HUES48 (cell line): ENCODE measurements around the gene ATOH1.

ENCODE experiments used
- H3K27ac ChIP-seq: one replicate; pipeline ENCODE4 v1.7.0; 2013; ENCODE audit warnings: low read depth, low read length, inconsistent platforms
- H3K27me3 ChIP-seq: 2 replicates; pipeline ENCODE4 v1.6.1; 2013; ENCODE audit warnings: mild to moderate bottlenecking, low read length; ENCODE audit not compliant: control insufficient read depth, insufficient read depth
- H3K36me3 ChIP-seq: 2 replicates; pipeline ENCODE4 v1.6.1; 2013; ENCODE audit warnings: low read length; ENCODE audit not compliant: control insufficient read depth, insufficient read depth
- H3K4me1 ChIP-seq: 2 replicates; pipeline ENCODE4 v1.6.1; 2013; ENCODE audit warnings: mild to moderate bottlenecking, low read length; ENCODE audit not compliant: control insufficient read depth, insufficient read depth
- H3K4me3 ChIP-seq: 2 replicates; pipeline ENCODE4 v1.5.1; 2013; ENCODE audit warnings: mild to moderate bottlenecking, low read depth, low read length
- H3K9ac ChIP-seq: 2 replicates; pipeline ENCODE4 v1.6.1; 2013; ENCODE audit warnings: mild to moderate bottlenecking, low read depth, low read length, moderate library complexity
- H3K9me3 ChIP-seq: 2 replicates; pipeline ENCODE4 v1.6.1; 2013; ENCODE audit warnings: low read length; ENCODE audit not compliant: control insufficient read depth, insufficient read depth

ATOH1 gene

GRCh38 chr4:93879919-93880318 lies 51.4 kb downstream of the ATOH1 start:
- no peaks in the 10 kb centered on the region for H3K27me3 ChIP-seq
- no peaks in the 10 kb centered on the region for H3K4me1 ChIP-seq
- H3K9ac ChIP-seq: no peak overlapping the region
- H3K9me3 ChIP-seq: no peaks in the 10 kb centered on the region
- no peaks in the 10 kb centered on the region for H3K36me3 ChIP-seq
- H3K4me3 ChIP-seq: no peak overlapping the region
- H3K27ac ChIP-seq: no peak overlapping the region
